H9 (cell line): ENCODE results near the gene COL11A1. TPM values are rescaled to one million over a fixed set of nuclear protein-coding genes. Genes with fewer than 3 reads are reported as not detected.

ENCODE experiments used
- DNase-seq: peaks from one replicate; pipeline ENCODE4 v3.0.0-alpha.2; 2017
- H2AFZ ChIP-seq: one replicate; pipeline ENCODE4 v1.6.1; 2013; ENCODE audit warnings: mild to moderate bottlenecking, low read length, control low read depth, moderate library complexity
- H2AK5ac ChIP-seq: 2 replicates; pipeline ENCODE4 v1.6.1; 2013; ENCODE audit warnings: low read length, control low read depth, mixed read lengths; ENCODE audit not compliant: insufficient read length
- H2BK120ac ChIP-seq: one replicate; pipeline ENCODE4 v1.6.1; 2013; ENCODE audit warnings: low read depth, mild to moderate bottlenecking, low read length, control low read depth, inconsistent platforms; ENCODE audit not compliant: poor library complexity, severe bottlenecking
- H2BK12ac ChIP-seq: 2 replicates; pipeline ENCODE4 v1.6.1; 2013; ENCODE audit warnings: low read length, control low read depth, mixed read lengths, low read depth; ENCODE audit not compliant: insufficient read length
- H2BK15ac ChIP-seq: 2 replicates; pipeline ENCODE4 v1.6.1; 2013; ENCODE audit warnings: low read depth, low read length, control low read depth
- H2BK20ac ChIP-seq: one replicate; pipeline ENCODE4 v1.6.1; 2013; ENCODE audit warnings: low read depth, mild to moderate bottlenecking, low read length, control low read depth, inconsistent platforms; ENCODE audit not compliant: poor library complexity, severe bottlenecking
- H2BK5ac ChIP-seq: 2 replicates; pipeline ENCODE4 v1.6.1; 2013; ENCODE audit warnings: low read length, control low read depth, mixed read lengths; ENCODE audit not compliant: insufficient read length
- H3K14ac ChIP-seq: 2 replicates; pipeline ENCODE4 v1.6.1; 2013; ENCODE audit warnings: low read length, control low read depth; ENCODE audit not compliant: insufficient read depth
- H3K18ac ChIP-seq: 2 replicates; pipeline ENCODE4 v1.6.1; 2013; ENCODE audit warnings: low read depth, mild to moderate bottlenecking, mixed read lengths, low read length, control low read depth; ENCODE audit not compliant: insufficient read length
- H3K23ac ChIP-seq: 2 replicates; pipeline ENCODE4 v1.6.1; 2013; ENCODE audit warnings: low read length, control low read depth, mixed read lengths, low read depth; ENCODE audit not compliant: insufficient read length
- H3K23me2 ChIP-seq: 2 replicates; pipeline ENCODE4 v1.6.1; 2013; ENCODE audit warnings: low read depth, mild to moderate bottlenecking, mixed read lengths, low read length, control low read depth; ENCODE audit not compliant: insufficient read length, poor library complexity, severe bottlenecking
- H3K27ac ChIP-seq: 2 replicates; pipeline ENCODE4 v1.5.1; 2013; ENCODE audit warnings: low read length, control low read depth, mixed read lengths, low read depth; ENCODE audit not compliant: insufficient read length
- H3K27me3 ChIP-seq: 2 replicates; pipeline ENCODE4 v1.6.1; 2013; ENCODE audit warnings: low read length, control low read depth, inconsistent platforms; ENCODE audit not compliant: insufficient read depth
- H3K4ac ChIP-seq: 2 replicates; pipeline ENCODE4 v1.6.1; 2013; ENCODE audit warnings: low read depth, mild to moderate bottlenecking, control low read depth, inconsistent platforms, low read length, moderate library complexity
- H3K4me1 ChIP-seq: 2 replicates; pipeline ENCODE4 v1.6.1; 2013; ENCODE audit warnings: low read length, control low read depth, inconsistent platforms; ENCODE audit not compliant: insufficient read depth
- H3K4me2 ChIP-seq: 2 replicates; pipeline ENCODE4 v1.6.1; 2013; ENCODE audit warnings: low read length, control low read depth, mixed read lengths; ENCODE audit not compliant: insufficient read length, insufficient read depth
- H3K56ac ChIP-seq: 2 replicates; pipeline ENCODE4 v1.6.1; 2013; ENCODE audit warnings: low read depth, mild to moderate bottlenecking, mixed read lengths, low read length, control low read depth; ENCODE audit not compliant: insufficient read length
- H3K79me1 ChIP-seq: 2 replicates; pipeline ENCODE4 v1.6.1; 2013; ENCODE audit warnings: low read depth, mild to moderate bottlenecking, moderate library complexity, low read length, control low read depth, inconsistent platforms; ENCODE audit not compliant: insufficient read depth, poor library complexity, severe bottlenecking
- H3K79me2 ChIP-seq: 2 replicates; pipeline ENCODE4 v1.6.1; 2013; ENCODE audit warnings: low read length, control low read depth, inconsistent platforms; ENCODE audit not compliant: insufficient read depth
- H3K9ac ChIP-seq: 2 replicates; pipeline ENCODE4 v1.6.1; 2013; ENCODE audit warnings: low read length, control low read depth, mixed read lengths; ENCODE audit not compliant: insufficient read length; ENCODE audit errors: extremely low read depth
- H3K9me3 ChIP-seq: one replicate; pipeline ENCODE4 v1.6.1; 2013; ENCODE audit warnings: low read depth, low read length, inconsistent platforms; ENCODE audit not compliant: control insufficient read depth
- H3T11ph ChIP-seq: one replicate; pipeline ENCODE4 v1.6.1; 2013; ENCODE audit warnings: mild to moderate bottlenecking, low read length, control low read depth, inconsistent platforms
- H4K20me1 ChIP-seq: one replicate; pipeline ENCODE4 v1.6.1; 2013; ENCODE audit not compliant: control insufficient read depth, insufficient read length, insufficient read depth
- H4K5ac ChIP-seq: 2 replicates; pipeline ENCODE4 v1.6.1; 2013; ENCODE audit warnings: low read depth, mild to moderate bottlenecking, mixed read lengths, low read length, control low read depth; ENCODE audit not compliant: insufficient read length
- H4K8ac ChIP-seq: replicated peaks from 2 replicates; pipeline ENCODE4 v1.6.1; 2013; ENCODE audit warnings: low read length, control low read depth, mixed read lengths, low read depth; ENCODE audit not compliant: insufficient read length
- H4K91ac ChIP-seq: 2 replicates; pipeline ENCODE4 v1.6.1; 2013; ENCODE audit warnings: low read depth, mild to moderate bottlenecking, moderate library complexity, mixed read lengths, low read length, control low read depth; ENCODE audit not compliant: insufficient read length
- H3K27ac Mint-ChIP-seq, 3 experiments: 2 replicates in 2 of 3; 3 replicates in 1 of 3; pipeline ENCODE4 v1.8.0; 2020 to 2021; ENCODE audit warnings: mixed read lengths in 3 of 3, mild to moderate bottlenecking in 1 of 3, moderate library complexity in 1 of 3
- H3K27me3 Mint-ChIP-seq: 2 replicates; pipeline ENCODE4 v1.8.0; 2021; ENCODE audit warnings: low read depth, mild to moderate bottlenecking, moderate library complexity, mixed read lengths
- H3K36me3 Mint-ChIP-seq, 3 experiments: 2 replicates in 2 of 3; 3 replicates in 1 of 3; pipeline ENCODE4 v1.8.0; 2020 to 2021; ENCODE audit warnings: low read depth in 3 of 3, mixed read lengths in 3 of 3; ENCODE audit not compliant: insufficient read depth in 1 of 3
- H3K4me1 Mint-ChIP-seq, 2 experiments: 2 replicates each; pipeline ENCODE4 v1.8.0; 2020; ENCODE audit warnings: mixed read lengths in 2 of 2
- H3K4me3 Mint-ChIP-seq, 2 experiments: 2 replicates in 1 of 2; 3 replicates in 1 of 2; pipeline ENCODE4 v1.8.0; 2020 to 2021; ENCODE audit warnings: mild to moderate bottlenecking in 2 of 2, mixed read lengths in 2 of 2, moderate library complexity in 1 of 2
- H3K9me3 Mint-ChIP-seq, 2 experiments: 2 replicates in 1 of 2; 3 replicates in 1 of 2; pipeline ENCODE4 v1.8.0; 2020; ENCODE audit warnings: mild to moderate bottlenecking in 2 of 2, mixed read lengths in 2 of 2, moderate library complexity in 1 of 2
- CTCF ChIP-seq: fragments of 200-600 bp; sonication (generic); conservative IDR thresholded peaks from 3 replicates; pipeline ENCODE4 v1.8.0; 2021; ENCODE audit warnings: antibody characterized with exemption, mild to moderate bottlenecking
- WGBS: extraction: QIAGEN DNeasy Blood & Tissue Kit; methylation state at CpG from one replicate; pipeline ENCODE4 v1.1.7; 2013; ENCODE audit warnings: missing lambda C conversion rate, low lambda C conversion rate, mixed read lengths; ENCODE audit not compliant: insufficient read length; ENCODE audit errors: extremely low coverage; 5-methylcytosine and 5-hydroxymethylcytosine counted together
- total RNA-seq: library from RNA; stranded (reverse); gene quantifications from 2 replicates; pipeline ENCODE4 v1.2.1, GENCODE V29; 2021

COL11A1 gene
- total RNA-seq, 1 experiment from 2014 or later = 7.5 TPM

GRCh38 chr1:103142461-103142860 is 34.1 kb upstream of the COL11A1 start:
- TF ChIP-seq CTCF = no peak
- peaks cover 4% of the 10 kb centered on the region in 2 experiments; a peak in 2 of 4 replicates for H3K4me1 Mint-ChIP-seq
- no peak overlapping the region for H4K5ac ChIP-seq
- H3K9ac ChIP-seq = no peak overlapping the region
- DNase-seq = no peak
- H3K4ac ChIP-seq = no peak overlapping the region
- H2AK5ac ChIP-seq = no peak overlapping the region
- no peak overlapping the region for H2BK5ac ChIP-seq
- H3K4me1 ChIP-seq = no peaks in the 10 kb centered on the region
- no peak overlapping the region for H3K14ac ChIP-seq
- H2BK15ac ChIP-seq = no peak overlapping the region
- H3K27me3 ChIP-seq = no peaks in the 10 kb centered on the region
- H3K23ac ChIP-seq = no peak overlapping the region
- no peaks in the 10 kb centered on the region for H3K27me3 Mint-ChIP-seq
- H2BK20ac ChIP-seq = no peak overlapping the region
- H2BK120ac ChIP-seq = no peak overlapping the region
- H3K9me3 Mint-ChIP-seq = no peaks in the 10 kb centered on the region
- H3K27ac Mint-ChIP-seq = no peak overlapping the region; a peak in 1 of 7 replicates
- H4K8ac ChIP-seq = no peak overlapping the region
- H3K56ac ChIP-seq = no peak overlapping the region
- no peak overlapping the region for H3K18ac ChIP-seq
- H3K4me3 Mint-ChIP-seq = no peak overlapping the region
- no peaks in the 10 kb centered on the region for H3K79me2 ChIP-seq
- H3K23me2 ChIP-seq = no peaks in the 10 kb centered on the region
- no peaks in the 10 kb centered on the region for H4K20me1 ChIP-seq
- WGBS = no CpG with 5 or more reads among the region's 2 CpGs
- H3T11ph ChIP-seq = no peak overlapping the region
- H3K27ac ChIP-seq = no peak overlapping the region
- H2BK12ac ChIP-seq = no peak overlapping the region
- H3K4me2 ChIP-seq = no peak overlapping the region
- H4K91ac ChIP-seq = no peak overlapping the region
- H3K9me3 ChIP-seq = no peaks in the 10 kb centered on the region
- H3K36me3 Mint-ChIP-seq = no peaks in the 10 kb centered on the region
- H3K79me1 ChIP-seq = no peaks in the 10 kb centered on the region
- H2AFZ ChIP-seq = no peak overlapping the region
